HG03175 (cell line): ENCODE results near the gene MAP4K4.

ENCODE experiments used
- ATAC-seq: cut with Tn5 transposase; IDR thresholded peaks from one replicate; pipeline ENCODE4 v1.9.1; 2021; ENCODE audit warnings: mild to moderate bottlenecking, moderate library complexity; ENCODE audit not compliant: unreplicated experiment

The MAP4K4 gene

GRCh38 chr2:101787097-101787496 lies 89.6 kb downstream of the MAP4K4 start:
- no peak for ATAC-seq

- ATAC-seq: no peak
Measured at GRCh38 chr2:101788565-101788964, 91.1 kb downstream of the MAP4K4 start.

GRCh38 chr2:101788995-101789970 lies 91.8 kb downstream of the MAP4K4 start:
- no peak for ATAC-seq

GRCh38 chr2:101790416-101790815 lies 92.9 kb downstream of the MAP4K4 start:
- ATAC-seq: no peak

GRCh38 chr2:101790857-101791256 lies 93.3 kb downstream of the MAP4K4 start:
- ATAC-seq: no peak

GRCh38 chr2:101792208-101792607 lies 94.7 kb downstream of the MAP4K4 start:
- ATAC-seq: no peak

GRCh38 chr2:101793277-101793969 lies 95.9 kb downstream of the MAP4K4 start:
- no peak for ATAC-seq

- ATAC-seq: no peak
Measured at GRCh38 chr2:101794141-101794540, 96.6 kb downstream of the MAP4K4 start.

GRCh38 chr2:101795033-101795432 lies 97.5 kb downstream of the MAP4K4 start:
- ATAC-seq: no peak

- no peak for ATAC-seq
Measured at GRCh38 chr2:101796825-101797600, 99.5 kb downstream of the MAP4K4 start.

GRCh38 chr2:101801496-101801895 lies 104.0 kb downstream of the MAP4K4 start:
- ATAC-seq: no peak

- no peak for ATAC-seq
Measured at GRCh38 chr2:101802329-101802728, 104.8 kb downstream of the MAP4K4 start.

GRCh38 chr2:101803128-101803527 lies 105.6 kb downstream of the MAP4K4 start:
- ATAC-seq: no peak

- no peak for ATAC-seq
Measured at GRCh38 chr2:101803945-101804696, 106.6 kb downstream of the MAP4K4 start.

GRCh38 chr2:101805152-101806088 lies 107.9 kb downstream of the MAP4K4 start:
- no peak for ATAC-seq

- ATAC-seq: peak; percentile 39
Measured at GRCh38 chr2:101806123-101806522, 108.6 kb downstream of the MAP4K4 start.

- no peak for ATAC-seq
Measured at GRCh38 chr2:101806701-101807100, 109.2 kb downstream of the MAP4K4 start.

GRCh38 chr2:101807242-101807641 lies 109.7 kb downstream of the MAP4K4 start:
- no peak for ATAC-seq

- no peak for ATAC-seq
Measured at GRCh38 chr2:101808006-101808562, 110.6 kb downstream of the MAP4K4 start.
